Measurements from ENCODE around the gene CALML5. TPM values are rescaled to one million over a fixed set of nuclear protein-coding genes. Genes with fewer than 3 reads are reported as not detected.

Gene CALML5
- total RNA-seq, 1 experiment from 2014 or later: not detected

DNA sequence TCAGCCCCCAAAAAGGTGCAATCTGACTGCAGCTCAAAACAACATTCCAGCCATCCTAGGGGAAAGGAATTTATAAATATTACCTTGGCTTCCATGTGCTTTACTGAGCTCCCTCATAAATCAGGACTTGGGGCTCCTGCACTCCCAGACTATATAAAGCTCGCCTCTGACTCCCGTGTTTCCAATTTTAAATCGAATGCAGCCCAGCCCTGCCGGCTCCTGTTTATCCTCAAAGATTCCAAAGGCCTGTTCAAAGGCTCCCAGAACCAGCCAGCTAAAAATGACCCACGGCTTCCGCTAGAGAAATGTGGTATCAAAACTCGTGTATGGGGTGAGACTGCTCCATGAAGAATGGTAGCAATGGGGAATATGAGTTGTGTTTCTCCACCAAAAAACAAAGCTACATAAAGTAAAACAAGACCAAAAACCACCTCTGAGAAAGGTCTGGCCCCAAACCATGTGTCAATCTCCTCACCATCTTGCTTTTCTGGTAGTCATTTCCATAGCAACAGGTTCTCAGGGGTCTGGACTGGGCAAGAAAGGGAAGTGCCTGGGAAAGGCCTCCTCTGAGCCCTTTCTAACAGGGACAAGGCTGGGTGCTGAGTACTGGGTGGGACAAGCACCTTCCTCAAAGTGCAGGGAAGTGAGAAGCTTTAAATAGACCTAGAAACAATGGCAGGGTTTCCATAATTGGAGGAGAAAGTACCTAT is 30.5 kb upstream of the CALML5 start (continued):
- TF ChIP-seq, protein P1, sequence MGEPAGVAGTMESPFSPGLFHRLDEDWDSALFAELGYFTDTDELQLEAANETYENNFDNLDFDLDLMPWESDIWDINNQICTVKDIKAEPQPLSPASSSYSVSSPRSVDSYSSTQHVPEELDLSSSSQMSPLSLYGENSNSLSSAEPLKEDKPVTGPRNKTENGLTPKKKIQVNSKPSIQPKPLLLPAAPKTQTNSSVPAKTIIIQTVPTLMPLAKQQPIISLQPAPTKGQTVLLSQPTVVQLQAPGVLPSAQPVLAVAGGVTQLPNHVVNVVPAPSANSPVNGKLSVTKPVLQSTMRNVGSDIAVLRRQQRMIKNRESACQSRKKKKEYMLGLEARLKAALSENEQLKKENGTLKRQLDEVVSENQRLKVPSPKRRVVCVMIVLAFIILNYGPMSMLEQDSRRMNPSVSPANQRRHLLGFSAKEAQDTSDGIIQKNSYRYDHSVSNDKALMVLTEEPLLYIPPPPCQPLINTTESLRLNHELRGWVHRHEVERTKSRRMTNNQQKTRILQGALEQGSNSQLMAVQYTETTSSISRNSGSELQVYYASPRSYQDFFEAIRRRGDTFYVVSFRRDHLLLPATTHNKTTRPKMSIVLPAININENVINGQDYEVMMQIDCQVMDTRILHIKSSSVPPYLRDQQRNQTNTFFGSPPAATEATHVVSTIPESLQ (CRISPR knock-in tag; IDR thresholded peaks at IDR 0.05): no peak
- TF ChIP-seq SMAD3 (CRISPR knock-in tag; IDR thresholded peaks at IDR 0.05; ENCODE audit: borderline replicate concordance) (no peak), TEAD1 (CRISPR knock-in tag; IDR thresholded peaks at IDR 0.05) (no peak), ZNF121 (CRISPR knock-in tag; IDR thresholded peaks at IDR 0.05) (no peak)

DNA sequence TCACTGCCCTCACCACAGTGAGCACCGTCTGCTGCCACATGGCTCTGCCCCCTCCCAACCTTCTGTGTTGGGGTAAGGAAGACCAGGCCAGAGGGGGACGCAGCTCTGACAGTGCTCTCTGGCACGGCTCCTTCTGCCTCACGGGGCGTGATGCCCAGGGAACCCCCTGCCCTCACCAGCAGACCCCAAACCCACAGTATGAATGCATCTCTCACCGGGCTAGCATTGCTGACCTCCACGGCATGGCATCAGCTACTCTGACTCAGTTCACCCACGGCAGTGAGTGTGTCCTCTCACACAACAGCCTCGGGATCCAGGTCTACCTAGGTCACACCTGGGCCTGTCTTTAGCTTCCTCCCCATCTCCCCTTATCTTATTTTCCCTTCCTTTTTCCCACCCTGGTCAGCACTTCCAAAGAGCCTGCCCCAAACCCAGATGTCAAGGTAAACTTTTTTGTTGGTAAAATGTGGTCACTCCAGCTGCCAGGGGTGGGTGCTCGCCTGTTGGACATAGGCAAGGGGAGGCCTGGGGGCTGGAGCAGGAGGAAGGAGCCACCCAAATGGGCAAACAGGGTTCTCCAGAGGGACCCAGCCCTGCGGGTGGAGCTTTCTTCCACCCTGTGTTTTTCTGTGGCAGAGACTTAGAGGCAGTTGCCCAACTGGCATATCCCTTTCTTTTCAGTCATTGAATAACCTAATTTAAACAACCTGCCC is 29.8 kb upstream of the CALML5 start:
- Mint-ChIP-seq H3K4me1 (peaks cover 15% of the 10 kb centered on the region), H3K4me3 (no peak overlapping the region), H3K36me3 (no peaks in the 10 kb centered on the region), H3K9me3 (peaks cover 9% of the 10 kb centered on the region), H3K27ac (no peak overlapping the region), H3K27me3 (ENCODE audit: low read depth) (no peaks in the 10 kb centered on the region; the same call in 1 of the 2 replicates)
- ChIA-PET CTCF (no interaction called here), POLR2A (no interaction called here)
- DNase-seq (ENCODE audit: low spot score): no peak
- ATAC-seq: no peak
- TF ChIP-seq, protein P1 (CRISPR knock-in tag; IDR thresholded peaks at IDR 0.05): no peak
- TF ChIP-seq, protein P2, sequence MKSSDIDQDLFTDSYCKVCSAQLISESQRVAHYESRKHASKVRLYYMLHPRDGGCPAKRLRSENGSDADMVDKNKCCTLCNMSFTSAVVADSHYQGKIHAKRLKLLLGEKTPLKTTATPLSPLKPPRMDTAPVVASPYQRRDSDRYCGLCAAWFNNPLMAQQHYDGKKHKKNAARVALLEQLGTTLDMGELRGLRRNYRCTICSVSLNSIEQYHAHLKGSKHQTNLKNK (CRISPR knock-in tag; IDR thresholded peaks at IDR 0.05): no peak
- TF ChIP-seq, protein P3, sequence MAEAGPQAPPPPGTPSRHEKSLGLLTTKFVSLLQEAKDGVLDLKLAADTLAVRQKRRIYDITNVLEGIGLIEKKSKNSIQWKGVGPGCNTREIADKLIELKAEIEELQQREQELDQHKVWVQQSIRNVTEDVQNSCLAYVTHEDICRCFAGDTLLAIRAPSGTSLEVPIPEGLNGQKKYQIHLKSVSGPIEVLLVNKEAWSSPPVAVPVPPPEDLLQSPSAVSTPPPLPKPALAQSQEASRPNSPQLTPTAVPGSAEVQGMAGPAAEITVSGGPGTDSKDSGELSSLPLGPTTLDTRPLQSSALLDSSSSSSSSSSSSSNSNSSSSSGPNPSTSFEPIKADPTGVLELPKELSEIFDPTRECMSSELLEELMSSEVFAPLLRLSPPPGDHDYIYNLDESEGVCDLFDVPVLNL (CRISPR knock-in tag; IDR thresholded peaks at IDR 0.05; ENCODE audit: borderline replicate concordance, low read depth): no peak
- no peak for TF ChIP-seq ZNF138 (CRISPR knock-in tag; conservative IDR thresholded peaks at IDR 0.05)

DNA sequence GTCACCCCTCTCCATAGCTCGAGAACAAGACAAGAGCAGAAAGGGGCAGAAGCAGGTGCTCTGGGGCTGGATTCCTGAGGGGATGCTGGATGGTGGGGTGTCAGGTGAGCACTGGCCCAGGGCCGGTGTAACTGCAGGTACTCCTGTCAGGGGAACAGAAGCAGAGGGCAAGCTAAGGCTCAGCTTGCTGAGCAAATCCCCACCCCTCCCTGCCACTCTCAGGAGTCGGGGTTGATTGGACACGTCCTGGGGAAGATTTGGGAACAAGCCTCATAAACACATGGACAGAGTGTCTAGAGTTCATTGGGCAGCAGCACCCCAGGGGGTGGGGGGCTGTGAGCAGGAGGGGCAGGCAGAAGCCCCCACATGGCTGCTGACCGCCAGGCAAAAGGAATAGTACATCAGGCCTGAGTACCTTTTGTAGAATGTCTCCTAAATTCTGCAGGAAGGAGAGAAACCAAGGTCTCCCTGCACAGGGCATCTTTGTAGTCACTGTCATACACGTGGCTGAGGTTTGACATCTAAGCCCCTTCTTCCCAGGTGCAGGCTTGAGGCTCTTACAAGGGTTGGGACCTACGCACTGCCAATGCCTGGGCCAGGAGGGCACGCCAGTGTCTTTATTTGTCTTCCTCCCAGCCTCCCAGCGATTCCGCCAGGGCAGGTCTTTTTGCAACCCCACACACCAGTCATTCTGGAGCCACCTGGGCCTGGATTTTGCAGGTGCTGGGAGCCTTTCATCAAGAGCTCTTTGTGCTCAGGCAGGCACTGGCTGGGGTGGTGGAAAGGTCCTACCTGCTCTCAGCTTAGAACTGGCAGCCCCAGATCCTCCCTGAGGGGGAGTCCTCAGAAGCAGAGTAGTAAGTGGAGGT is 28.2 kb upstream of the CALML5 start:
- H3K4me1 Mint-ChIP-seq: peaks cover 21% of the 10 kb centered on the region
- H3K27me3 Mint-ChIP-seq (ENCODE audit: low read depth): no peaks in the 10 kb centered on the region; the same call in 1 of the 2 replicates
- ChIA-PET CTCF (interaction anchor here (0.7 to 1.4 kb wide), 2 partner anchors 95 to 418 kb away, joined by 3 to 6 read pairs; no protein-coding TSS in a partner anchor), POLR2A (no interaction called here)
- H3K9me3 Mint-ChIP-seq: peaks cover 9% of the 10 kb centered on the region
- ATAC-seq (no peak), DNase-seq (ENCODE audit: low spot score) (no peak)
- H3K36me3 Mint-ChIP-seq: no peaks in the 10 kb centered on the region
- H3K4me3 Mint-ChIP-seq: no peak overlapping the region
- H3K27ac Mint-ChIP-seq: no peak overlapping the region
- no peak for TF ChIP-seq ATF1 (CRISPR knock-in tag; IDR thresholded peaks at IDR 0.05)
- TF ChIP-seq PRRX2 (CRISPR knock-in tag; IDR thresholded peaks at IDR 0.05): no peak
- TF ChIP-seq, protein P4, sequence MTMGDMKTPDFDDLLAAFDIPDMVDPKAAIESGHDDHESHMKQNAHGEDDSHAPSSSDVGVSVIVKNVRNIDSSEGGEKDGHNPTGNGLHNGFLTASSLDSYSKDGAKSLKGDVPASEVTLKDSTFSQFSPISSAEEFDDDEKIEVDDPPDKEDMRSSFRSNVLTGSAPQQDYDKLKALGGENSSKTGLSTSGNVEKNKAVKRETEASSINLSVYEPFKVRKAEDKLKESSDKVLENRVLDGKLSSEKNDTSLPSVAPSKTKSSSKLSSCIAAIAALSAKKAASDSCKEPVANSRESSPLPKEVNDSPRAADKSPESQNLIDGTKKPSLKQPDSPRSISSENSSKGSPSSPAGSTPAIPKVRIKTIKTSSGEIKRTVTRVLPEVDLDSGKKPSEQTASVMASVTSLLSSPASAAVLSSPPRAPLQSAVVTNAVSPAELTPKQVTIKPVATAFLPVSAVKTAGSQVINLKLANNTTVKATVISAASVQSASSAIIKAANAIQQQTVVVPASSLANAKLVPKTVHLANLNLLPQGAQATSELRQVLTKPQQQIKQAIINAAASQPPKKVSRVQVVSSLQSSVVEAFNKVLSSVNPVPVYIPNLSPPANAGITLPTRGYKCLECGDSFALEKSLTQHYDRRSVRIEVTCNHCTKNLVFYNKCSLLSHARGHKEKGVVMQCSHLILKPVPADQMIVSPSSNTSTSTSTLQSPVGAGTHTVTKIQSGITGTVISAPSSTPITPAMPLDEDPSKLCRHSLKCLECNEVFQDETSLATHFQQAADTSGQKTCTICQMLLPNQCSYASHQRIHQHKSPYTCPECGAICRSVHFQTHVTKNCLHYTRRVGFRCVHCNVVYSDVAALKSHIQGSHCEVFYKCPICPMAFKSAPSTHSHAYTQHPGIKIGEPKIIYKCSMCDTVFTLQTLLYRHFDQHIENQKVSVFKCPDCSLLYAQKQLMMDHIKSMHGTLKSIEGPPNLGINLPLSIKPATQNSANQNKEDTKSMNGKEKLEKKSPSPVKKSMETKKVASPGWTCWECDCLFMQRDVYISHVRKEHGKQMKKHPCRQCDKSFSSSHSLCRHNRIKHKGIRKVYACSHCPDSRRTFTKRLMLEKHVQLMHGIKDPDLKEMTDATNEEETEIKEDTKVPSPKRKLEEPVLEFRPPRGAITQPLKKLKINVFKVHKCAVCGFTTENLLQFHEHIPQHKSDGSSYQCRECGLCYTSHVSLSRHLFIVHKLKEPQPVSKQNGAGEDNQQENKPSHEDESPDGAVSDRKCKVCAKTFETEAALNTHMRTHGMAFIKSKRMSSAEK (CRISPR knock-in tag; IDR thresholded peaks at IDR 0.05; ENCODE audit: borderline replicate concordance): no peak
- TF ChIP-seq, protein P5, sequence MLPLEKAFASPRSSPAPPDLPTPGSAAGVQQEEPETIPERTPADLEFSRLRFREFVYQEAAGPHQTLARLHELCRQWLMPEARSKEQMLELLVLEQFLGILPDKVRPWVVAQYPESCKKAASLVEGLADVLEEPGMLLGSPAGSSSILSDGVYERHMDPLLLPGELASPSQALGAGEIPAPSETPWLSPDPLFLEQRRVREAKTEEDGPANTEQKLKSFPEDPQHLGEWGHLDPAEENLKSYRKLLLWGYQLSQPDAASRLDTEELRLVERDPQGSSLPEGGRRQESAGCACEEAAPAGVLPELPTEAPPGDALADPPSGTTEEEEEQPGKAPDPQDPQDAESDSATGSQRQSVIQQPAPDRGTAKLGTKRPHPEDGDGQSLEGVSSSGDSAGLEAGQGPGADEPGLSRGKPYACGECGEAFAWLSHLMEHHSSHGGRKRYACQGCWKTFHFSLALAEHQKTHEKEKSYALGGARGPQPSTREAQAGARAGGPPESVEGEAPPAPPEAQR (CRISPR knock-in tag; IDR thresholded peaks at IDR 0.05): no peak
- TF ChIP-seq NR3C1 (CRISPR knock-in tag; conservative IDR thresholded peaks at IDR 0.05; ENCODE audit: low read depth): no peak
- no peak for TF ChIP-seq IRF2 (CRISPR knock-in tag; IDR thresholded peaks at IDR 0.05; ENCODE audit: borderline replicate concordance, low read depth)
- no peak for TF ChIP-seq NFYB (CRISPR knock-in tag; conservative IDR thresholded peaks at IDR 0.05; ENCODE audit: low read depth)
- no peak for TF ChIP-seq TEAD1 (CRISPR knock-in tag; IDR thresholded peaks at IDR 0.05)
- TF ChIP-seq, protein P6, sequence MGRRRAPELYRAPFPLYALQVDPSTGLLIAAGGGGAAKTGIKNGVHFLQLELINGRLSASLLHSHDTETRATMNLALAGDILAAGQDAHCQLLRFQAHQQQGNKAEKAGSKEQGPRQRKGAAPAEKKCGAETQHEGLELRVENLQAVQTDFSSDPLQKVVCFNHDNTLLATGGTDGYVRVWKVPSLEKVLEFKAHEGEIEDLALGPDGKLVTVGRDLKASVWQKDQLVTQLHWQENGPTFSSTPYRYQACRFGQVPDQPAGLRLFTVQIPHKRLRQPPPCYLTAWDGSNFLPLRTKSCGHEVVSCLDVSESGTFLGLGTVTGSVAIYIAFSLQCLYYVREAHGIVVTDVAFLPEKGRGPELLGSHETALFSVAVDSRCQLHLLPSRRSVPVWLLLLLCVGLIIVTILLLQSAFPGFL (CRISPR knock-in tag; IDR thresholded peaks at IDR 0.05; ENCODE audit: borderline replicate concordance): no peak

Data from WTC11 (cell line).